Neural cell (in vitro differentiated cells): ENCODE results near the gene RP9. TPM values are rescaled to one million over a fixed set of nuclear protein-coding genes. Genes with fewer than 3 reads are reported as not detected.

ENCODE experiments used
- H2AFZ ChIP-seq: fragments of 200-600, 300-800 bp; sonication (generic), shearing (Covaris generic); 2 replicates; pipeline ENCODE4 v1.6.0; 2014; ENCODE audit warnings: low read depth, mild to moderate bottlenecking, antibody characterized with exemption, low read length, moderate library complexity
- H3F3A ChIP-seq: fragments of 200-600 bp; shearing (Covaris generic); 2 replicates; pipeline ENCODE4 v1.6.1; 2016; ENCODE audit warnings: mild to moderate bottlenecking, moderate library complexity, mixed read lengths, antibody characterized with exemption, low read length; ENCODE audit not compliant: insufficient read depth, poor library complexity, severe bottlenecking
- H3K27ac ChIP-seq: fragments of 200-600, 300-800 bp; sonication (generic), shearing (Covaris generic); 2 replicates; pipeline ENCODE4 v1.5.1; 2014; ENCODE audit warnings: mild to moderate bottlenecking, low read length, moderate library complexity
- H3K27me3 ChIP-seq: fragments of 300-800, 200-600 bp; sonication (generic), shearing (Covaris generic); 2 replicates; pipeline ENCODE4 v1.6.0; 2014; ENCODE audit warnings: mild to moderate bottlenecking, low read depth, low read length, moderate library complexity; ENCODE audit not compliant: insufficient read depth
- H3K36me3 ChIP-seq: fragments of 300-800, 200-600 bp; sonication (generic), shearing (Covaris generic); 2 replicates; pipeline ENCODE4 v1.5.1; 2014; ENCODE audit warnings: mild to moderate bottlenecking, antibody characterized with exemption, low read length, moderate library complexity; ENCODE audit not compliant: insufficient read depth
- H3K4me2 ChIP-seq: fragments of 300-800, 200-600 bp; sonication (generic), shearing (Covaris generic); 2 replicates; pipeline ENCODE4 v1.6.0; 2014; ENCODE audit warnings: mild to moderate bottlenecking, low read length
- H3K4me3 ChIP-seq: fragments of 300-800, 200-600 bp; sonication (generic), shearing (Covaris generic); 2 replicates; pipeline ENCODE4 v1.5.1; 2014; ENCODE audit warnings: mild to moderate bottlenecking, low read length, moderate library complexity
- H3K79me2 ChIP-seq: fragments of 200-600 bp; shearing (Covaris generic); replicated peaks from 2 replicates; pipeline ENCODE4 v1.6.0; 2014; ENCODE audit warnings: mild to moderate bottlenecking, low read length, moderate library complexity; ENCODE audit not compliant: insufficient read depth
- H3K9ac ChIP-seq: fragments of 300-800, 200-600 bp; sonication (generic), shearing (Covaris generic); 2 replicates; pipeline ENCODE4 v1.6.1; 2016; ENCODE audit warnings: mild to moderate bottlenecking, low read length, mixed read lengths
- H3K9me2 ChIP-seq: fragments of 200-600 bp; shearing (Covaris generic); 2 replicates; pipeline ENCODE4 v1.6.1; 2016; ENCODE audit warnings: mild to moderate bottlenecking, low read length, mixed read lengths; ENCODE audit not compliant: insufficient read depth
- H3K9me3 ChIP-seq: fragments of 200-600, 300-800 bp; sonication (generic), shearing (Covaris generic); 2 replicates; pipeline ENCODE4 v1.6.1; 2016; ENCODE audit warnings: mild to moderate bottlenecking, mixed run types, low read length, moderate library complexity, mixed read lengths
- H4K20me1 ChIP-seq: fragments of 200-600 bp; shearing (Covaris generic); 2 replicates; pipeline ENCODE4 v1.6.1; 2016; ENCODE audit warnings: mild to moderate bottlenecking, mixed run types; ENCODE audit not compliant: insufficient read depth
- EP300 ChIP-seq: fragments of 450-650 bp; conservative IDR thresholded peaks from 2 replicates; pipeline ENCODE4 v1.6.1; 2014; ENCODE audit warnings: antibody characterized with exemption, mild to moderate bottlenecking, moderate library complexity; ENCODE audit not compliant: poor library complexity, severe bottlenecking
- EZH2 ChIP-seq: fragments of 200-600, 300-800 bp; shearing (Covaris generic), sonication (generic); IDR thresholded peaks from 2 replicates; pipeline ENCODE4 v1.6.1; 2014; ENCODE audit warnings: antibody characterized with exemption, low read length, borderline replicate concordance, mild to moderate bottlenecking; ENCODE audit not compliant: insufficient read depth, poor library complexity, severe bottlenecking
- MXI1 ChIP-seq: fragments of 450-650 bp; conservative IDR thresholded peaks from 2 replicates; pipeline ENCODE4 v1.6.1; 2014; ENCODE audit warnings: antibody characterized with exemption, mild to moderate bottlenecking; ENCODE audit not compliant: poor library complexity, severe bottlenecking
- POLR2AphosphoS5 ChIP-seq: IDR thresholded peaks from 2 replicates; pipeline ENCODE4 v1.6.1; 2012
- RAD21 ChIP-seq: fragments of 450-650 bp; conservative IDR thresholded peaks from 2 replicates; pipeline ENCODE4 v1.6.1; 2014; ENCODE audit warnings: antibody characterized with exemption, mild to moderate bottlenecking, moderate library complexity
- SMC3 ChIP-seq: fragments of 450-650 bp; conservative IDR thresholded peaks from 2 replicates; pipeline ENCODE4 v1.6.1; 2014; ENCODE audit warnings: antibody characterized with exemption, mild to moderate bottlenecking, moderate library complexity; ENCODE audit not compliant: poor library complexity
- TAF1 ChIP-seq: IDR thresholded peaks from 2 replicates; pipeline ENCODE4 v1.6.1; 2012; ENCODE audit warnings: low read depth
- polyA plus RNA-seq: library from polyadenylated mRNA; depleted of rRNA; stranded (reverse); fragments of >200 nt; gene quantifications from 2 replicates; pipeline ENCODE4 v1.2.3, GENCODE V29; 2014
- TF ChIP-seq, protein P1 (sequence below): IDR thresholded peaks from 2 replicates; pipeline ENCODE4 v1.6.1; 2012; ENCODE audit warnings: borderline replicate concordance
- TF ChIP-seq, protein P2 (sequence below): fragments of 450-650 bp; IDR thresholded peaks from 2 replicates; pipeline ENCODE4 v1.5.1; 2014; ENCODE audit warnings: antibody characterized with exemption, mild to moderate bottlenecking, moderate library complexity; ENCODE audit not compliant: poor library complexity, severe bottlenecking

RP9 gene
- polyA plus RNA-seq, 1 donor from 2014 or later = 36.9 TPM

DNA sequence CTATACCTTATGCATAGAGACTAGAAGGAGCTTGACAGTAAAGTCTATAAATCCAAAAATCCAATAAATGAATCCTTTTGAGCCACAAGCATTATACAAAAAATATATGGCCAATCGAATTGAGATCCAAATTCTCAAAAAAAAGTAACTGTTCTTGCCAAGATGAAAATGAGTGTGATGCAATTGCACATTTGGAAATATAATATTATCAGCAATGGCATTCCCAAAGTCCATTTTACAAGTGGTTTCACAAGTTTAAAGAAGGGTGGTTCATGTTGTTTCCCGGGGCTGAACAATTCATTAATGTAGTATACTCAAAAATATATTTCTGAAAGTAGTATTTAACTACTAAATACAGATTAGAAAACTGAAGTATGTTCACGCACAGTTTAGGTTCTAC, 7.3 kb downstream of the RP9 start:
- Histone ChIP-seq H3K9me2 (no peaks in the 10 kb centered on the region), H3K4me3 (no peak overlapping the region), H3K36me3 (no peaks in the 10 kb centered on the region), H3F3A (no peaks in the 10 kb centered on the region), H3K4me2 (no peak overlapping the region), H2AFZ (no peak overlapping the region), H4K20me1 (no peaks in the 10 kb centered on the region), H3K27ac (no peak overlapping the region), H3K27me3 (no peaks in the 10 kb centered on the region), H3K9me3 (no peaks in the 10 kb centered on the region), H3K9ac (no peak overlapping the region), H3K79me2 (peaks cover 27% of the 10 kb centered on the region)
- no peak for TF ChIP-seq MXI1

DNA sequence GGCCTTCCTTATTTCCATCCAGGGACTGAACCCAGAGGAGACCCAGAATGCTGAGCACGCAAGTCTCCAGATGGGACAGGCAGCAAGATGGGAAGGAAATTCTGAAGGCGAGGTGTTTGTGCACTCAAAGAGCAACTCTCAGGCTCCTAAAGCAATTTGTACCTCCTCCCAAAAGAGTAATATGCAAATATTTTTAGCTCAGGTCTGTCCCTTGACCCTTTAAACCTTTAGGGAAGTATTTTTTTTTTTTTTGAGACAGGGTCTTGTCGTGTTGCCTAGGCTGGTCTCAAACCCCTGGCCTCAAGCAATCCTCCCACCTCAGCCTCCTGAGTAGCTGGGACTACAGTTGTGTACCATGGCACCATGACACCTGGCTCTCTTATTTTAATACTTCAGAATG, 8.4 kb downstream of the RP9 start:
- no peak overlapping the region for H2AFZ ChIP-seq
- no peak for TF ChIP-seq EP300
- no peak for TF ChIP-seq SMC3
- no peak for TF ChIP-seq POLR2AphosphoS5
- TF ChIP-seq, protein P1, sequence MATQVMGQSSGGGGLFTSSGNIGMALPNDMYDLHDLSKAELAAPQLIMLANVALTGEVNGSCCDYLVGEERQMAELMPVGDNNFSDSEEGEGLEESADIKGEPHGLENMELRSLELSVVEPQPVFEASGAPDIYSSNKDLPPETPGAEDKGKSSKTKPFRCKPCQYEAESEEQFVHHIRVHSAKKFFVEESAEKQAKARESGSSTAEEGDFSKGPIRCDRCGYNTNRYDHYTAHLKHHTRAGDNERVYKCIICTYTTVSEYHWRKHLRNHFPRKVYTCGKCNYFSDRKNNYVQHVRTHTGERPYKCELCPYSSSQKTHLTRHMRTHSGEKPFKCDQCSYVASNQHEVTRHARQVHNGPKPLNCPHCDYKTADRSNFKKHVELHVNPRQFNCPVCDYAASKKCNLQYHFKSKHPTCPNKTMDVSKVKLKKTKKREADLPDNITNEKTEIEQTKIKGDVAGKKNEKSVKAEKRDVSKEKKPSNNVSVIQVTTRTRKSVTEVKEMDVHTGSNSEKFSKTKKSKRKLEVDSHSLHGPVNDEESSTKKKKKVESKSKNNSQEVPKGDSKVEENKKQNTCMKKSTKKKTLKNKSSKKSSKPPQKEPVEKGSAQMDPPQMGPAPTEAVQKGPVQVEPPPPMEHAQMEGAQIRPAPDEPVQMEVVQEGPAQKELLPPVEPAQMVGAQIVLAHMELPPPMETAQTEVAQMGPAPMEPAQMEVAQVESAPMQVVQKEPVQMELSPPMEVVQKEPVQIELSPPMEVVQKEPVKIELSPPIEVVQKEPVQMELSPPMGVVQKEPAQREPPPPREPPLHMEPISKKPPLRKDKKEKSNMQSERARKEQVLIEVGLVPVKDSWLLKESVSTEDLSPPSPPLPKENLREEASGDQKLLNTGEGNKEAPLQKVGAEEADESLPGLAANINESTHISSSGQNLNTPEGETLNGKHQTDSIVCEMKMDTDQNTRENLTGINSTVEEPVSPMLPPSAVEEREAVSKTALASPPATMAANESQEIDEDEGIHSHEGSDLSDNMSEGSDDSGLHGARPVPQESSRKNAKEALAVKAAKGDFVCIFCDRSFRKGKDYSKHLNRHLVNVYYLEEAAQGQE = no peak
- TF ChIP-seq, protein P2, sequence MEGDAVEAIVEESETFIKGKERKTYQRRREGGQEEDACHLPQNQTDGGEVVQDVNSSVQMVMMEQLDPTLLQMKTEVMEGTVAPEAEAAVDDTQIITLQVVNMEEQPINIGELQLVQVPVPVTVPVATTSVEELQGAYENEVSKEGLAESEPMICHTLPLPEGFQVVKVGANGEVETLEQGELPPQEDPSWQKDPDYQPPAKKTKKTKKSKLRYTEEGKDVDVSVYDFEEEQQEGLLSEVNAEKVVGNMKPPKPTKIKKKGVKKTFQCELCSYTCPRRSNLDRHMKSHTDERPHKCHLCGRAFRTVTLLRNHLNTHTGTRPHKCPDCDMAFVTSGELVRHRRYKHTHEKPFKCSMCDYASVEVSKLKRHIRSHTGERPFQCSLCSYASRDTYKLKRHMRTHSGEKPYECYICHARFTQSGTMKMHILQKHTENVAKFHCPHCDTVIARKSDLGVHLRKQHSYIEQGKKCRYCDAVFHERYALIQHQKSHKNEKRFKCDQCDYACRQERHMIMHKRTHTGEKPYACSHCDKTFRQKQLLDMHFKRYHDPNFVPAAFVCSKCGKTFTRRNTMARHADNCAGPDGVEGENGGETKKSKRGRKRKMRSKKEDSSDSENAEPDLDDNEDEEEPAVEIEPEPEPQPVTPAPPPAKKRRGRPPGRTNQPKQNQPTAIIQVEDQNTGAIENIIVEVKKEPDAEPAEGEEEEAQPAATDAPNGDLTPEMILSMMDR = no peak
- no peak for TF ChIP-seq EZH2
- no peak for TF ChIP-seq MXI1
- no peak for TF ChIP-seq TAF1
- no peak for TF ChIP-seq RAD21
- H4K20me1 ChIP-seq = no peaks in the 10 kb centered on the region
- H3K4me2 ChIP-seq = no peak overlapping the region
- no peaks in the 10 kb centered on the region for H3F3A ChIP-seq
- H3K9ac ChIP-seq = no peak overlapping the region
- H3K9me2 ChIP-seq = no peaks in the 10 kb centered on the region
- H3K27ac ChIP-seq = no peak overlapping the region
- no peaks in the 10 kb centered on the region for H3K9me3 ChIP-seq
- no peaks in the 10 kb centered on the region for H3K27me3 ChIP-seq
- no peak overlapping the region for H3K4me3 ChIP-seq
- H3K36me3 ChIP-seq = peaks cover 10% of the 10 kb centered on the region
- peaks cover 17% of the 10 kb centered on the region for H3K79me2 ChIP-seq
